GM12878 (cell line): Measurements from ENCODE around the gene UQCR10. TPM values are rescaled to one million over a fixed set of nuclear protein-coding genes. Genes with fewer than 3 reads are reported as not detected.

Source experiments
- ATF7 ChIP-seq: fragments of 450-650 bp; IDR thresholded peaks from 2 replicates; pipeline ENCODE4 v1.6.1; 2016; ENCODE audit warnings: low read depth, mild to moderate bottlenecking
- NFIC ChIP-seq: IDR thresholded peaks from 2 replicates; pipeline ENCODE4 v1.6.1; 2012; ENCODE audit warnings: low read depth, mild to moderate bottlenecking, inconsistent platforms, low read length, moderate library complexity
- SMARCA5 ChIP-seq: fragments of 450-650 bp; IDR thresholded peaks from 2 replicates; pipeline ENCODE4 v1.6.1; 2017; ENCODE audit warnings: mild to moderate bottlenecking
- WRNIP1 ChIP-seq: IDR thresholded peaks from 2 replicates; pipeline ENCODE4 v1.6.1; 2011; ENCODE audit warnings: low read depth, low read length, improper control_type of control experiment, borderline replicate concordance
- polyA plus RNA-seq, 11 experiments: library from polyadenylated mRNA; depleted of rRNA in 4 of 11; unstranded in 6 of 11; stranded (reverse) in 5 of 11; fragments of >200 nt; fragmentation: Nextera tagmentation in 4 of 11; fragmentation: Illumina TruSeq in 1 of 11; extraction: Ambion mirVana in 4 of 11; extraction: Trizol in 1 of 11; gene quantifications; 1 replicate in 1 of 11; 2 replicates in 10 of 11; pipeline versions ENCODE4 v1.2.1 to v1.2.3, GENCODE V29; 2011 to 2016; ENCODE audit warnings: inconsistent platforms in 2 of 11, missing spikeins in 2 of 11, low read depth in 1 of 11
- total RNA-seq, 4 experiments: library from RNA; depleted of rRNA in 3 of 4; stranded (reverse); fragments of >200 nt in 3 of 4; fragmentation: Illumina TruSeq in 1 of 4; extraction: Trizol in 1 of 4; gene quantifications; 2 replicates each; pipeline versions ENCODE4 v1.2.1 to v1.2.3, GENCODE V29; 2013 to 2021
- TF ChIP-seq, protein P1 (sequence below): fragments of 450-650 bp; IDR thresholded peaks from 2 replicates; pipeline ENCODE4 v1.6.1; 2016; ENCODE audit warnings: mild to moderate bottlenecking
- TF ChIP-seq, protein P2 (sequence below): IDR thresholded peaks from 2 replicates; pipeline ENCODE4 v1.6.1; 2012; ENCODE audit warnings: improper control_type of control experiment, low read depth, low read length; ENCODE audit not compliant: insufficient replicate concordance

UQCR10 gene
- total and polyA plus RNA-seq, 10 of the 15 experiments (the other 5 are each of a cell fraction or from before 2014, with no cell fraction given): 144 to 1,021 (median 214) TPM

DNA sequence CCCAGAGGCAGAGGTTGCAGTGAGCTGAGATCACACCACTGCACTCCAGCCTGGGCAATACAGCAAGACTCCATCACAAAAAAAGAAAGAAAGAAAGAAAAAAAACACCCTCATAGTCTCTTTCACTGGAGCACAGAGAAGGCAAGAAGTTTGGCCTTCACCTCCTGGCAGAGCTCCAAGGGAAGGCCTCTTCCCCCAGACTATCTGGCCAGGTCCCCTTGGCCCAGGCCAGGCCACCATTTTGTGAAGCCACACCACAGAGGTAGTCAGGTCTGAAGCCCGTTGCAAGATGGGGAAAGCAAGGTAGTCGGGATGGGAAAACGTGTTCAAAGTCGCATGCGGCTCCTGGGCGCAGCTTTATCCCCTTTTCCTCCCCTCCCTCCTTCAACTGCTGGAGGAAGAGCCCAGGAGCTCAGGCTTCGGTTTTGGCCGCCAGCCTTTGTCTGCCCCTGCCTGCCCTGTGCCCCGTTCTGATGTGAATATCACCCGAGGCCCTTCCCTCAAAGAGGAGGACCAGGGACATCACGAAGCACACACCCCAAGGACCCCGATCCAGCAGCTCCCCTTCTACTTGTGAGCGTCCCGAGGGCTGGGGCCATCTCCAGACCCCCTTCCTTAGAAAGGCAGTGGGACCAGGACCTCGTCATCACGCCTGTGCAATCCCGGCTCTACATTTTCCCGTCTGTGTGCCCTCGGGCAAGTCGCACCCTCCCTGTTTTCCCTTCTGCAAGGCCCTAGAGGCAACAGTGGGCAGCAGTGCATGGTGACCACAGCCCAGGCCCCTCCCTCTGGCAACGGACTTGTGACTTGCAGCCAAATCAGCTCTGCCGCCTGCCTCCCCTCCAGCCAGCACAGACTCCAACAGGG lies 29.7 kb upstream of the UQCR10 start (continued):
- TF ChIP-seq, protein P1, sequence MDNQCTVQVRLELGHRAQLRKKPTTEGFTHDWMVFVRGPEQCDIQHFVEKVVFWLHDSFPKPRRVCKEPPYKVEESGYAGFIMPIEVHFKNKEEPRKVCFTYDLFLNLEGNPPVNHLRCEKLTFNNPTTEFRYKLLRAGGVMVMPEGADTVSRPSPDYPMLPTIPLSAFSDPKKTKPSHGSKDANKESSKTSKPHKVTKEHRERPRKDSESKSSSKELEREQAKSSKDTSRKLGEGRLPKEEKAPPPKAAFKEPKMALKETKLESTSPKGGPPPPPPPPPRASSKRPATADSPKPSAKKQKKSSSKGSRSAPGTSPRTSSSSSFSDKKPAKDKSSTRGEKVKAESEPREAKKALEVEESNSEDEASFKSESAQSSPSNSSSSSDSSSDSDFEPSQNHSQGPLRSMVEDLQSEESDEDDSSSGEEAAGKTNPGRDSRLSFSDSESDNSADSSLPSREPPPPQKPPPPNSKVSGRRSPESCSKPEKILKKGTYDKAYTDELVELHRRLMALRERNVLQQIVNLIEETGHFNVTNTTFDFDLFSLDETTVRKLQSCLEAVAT: no peak
- TF ChIP-seq WRNIP1 (no peak), NFIC (no peak), SMARCA5 (no peak), ATF7 (no peak)
- TF ChIP-seq, protein P2, sequence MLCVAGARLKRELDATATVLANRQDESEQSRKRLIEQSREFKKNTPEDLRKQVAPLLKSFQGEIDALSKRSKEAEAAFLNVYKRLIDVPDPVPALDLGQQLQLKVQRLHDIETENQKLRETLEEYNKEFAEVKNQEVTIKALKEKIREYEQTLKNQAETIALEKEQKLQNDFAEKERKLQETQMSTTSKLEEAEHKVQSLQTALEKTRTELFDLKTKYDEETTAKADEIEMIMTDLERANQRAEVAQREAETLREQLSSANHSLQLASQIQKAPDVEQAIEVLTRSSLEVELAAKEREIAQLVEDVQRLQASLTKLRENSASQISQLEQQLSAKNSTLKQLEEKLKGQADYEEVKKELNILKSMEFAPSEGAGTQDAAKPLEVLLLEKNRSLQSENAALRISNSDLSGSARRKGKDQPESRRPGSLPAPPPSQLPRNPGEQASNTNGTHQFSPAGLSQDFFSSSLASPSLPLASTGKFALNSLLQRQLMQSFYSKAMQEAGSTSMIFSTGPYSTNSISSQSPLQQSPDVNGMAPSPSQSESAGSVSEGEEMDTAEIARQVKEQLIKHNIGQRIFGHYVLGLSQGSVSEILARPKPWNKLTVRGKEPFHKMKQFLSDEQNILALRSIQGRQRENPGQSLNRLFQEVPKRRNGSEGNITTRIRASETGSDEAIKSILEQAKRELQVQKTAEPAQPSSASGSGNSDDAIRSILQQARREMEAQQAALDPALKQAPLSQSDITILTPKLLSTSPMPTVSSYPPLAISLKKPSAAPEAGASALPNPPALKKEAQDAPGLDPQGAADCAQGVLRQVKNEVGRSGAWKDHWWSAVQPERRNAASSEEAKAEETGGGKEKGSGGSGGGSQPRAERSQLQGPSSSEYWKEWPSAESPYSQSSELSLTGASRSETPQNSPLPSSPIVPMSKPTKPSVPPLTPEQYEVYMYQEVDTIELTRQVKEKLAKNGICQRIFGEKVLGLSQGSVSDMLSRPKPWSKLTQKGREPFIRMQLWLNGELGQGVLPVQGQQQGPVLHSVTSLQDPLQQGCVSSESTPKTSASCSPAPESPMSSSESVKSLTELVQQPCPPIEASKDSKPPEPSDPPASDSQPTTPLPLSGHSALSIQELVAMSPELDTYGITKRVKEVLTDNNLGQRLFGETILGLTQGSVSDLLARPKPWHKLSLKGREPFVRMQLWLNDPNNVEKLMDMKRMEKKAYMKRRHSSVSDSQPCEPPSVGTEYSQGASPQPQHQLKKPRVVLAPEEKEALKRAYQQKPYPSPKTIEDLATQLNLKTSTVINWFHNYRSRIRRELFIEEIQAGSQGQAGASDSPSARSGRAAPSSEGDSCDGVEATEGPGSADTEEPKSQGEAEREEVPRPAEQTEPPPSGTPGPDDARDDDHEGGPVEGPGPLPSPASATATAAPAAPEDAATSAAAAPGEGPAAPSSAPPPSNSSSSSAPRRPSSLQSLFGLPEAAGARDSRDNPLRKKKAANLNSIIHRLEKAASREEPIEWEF: no peak
